Neural cell (in vitro differentiated cells): ENCODE results near the gene DSCAM. TPM values are rescaled to one million over a fixed set of nuclear protein-coding genes. Genes with fewer than 3 reads are reported as not detected.

Experiments
- H2AFZ ChIP-seq: fragments of 200-600, 300-800 bp; sonication (generic), shearing (Covaris generic); 2 replicates; pipeline ENCODE4 v1.6.0; 2014; ENCODE audit warnings: low read depth, mild to moderate bottlenecking, antibody characterized with exemption, low read length, moderate library complexity
- H3F3A ChIP-seq: fragments of 200-600 bp; shearing (Covaris generic); 2 replicates; pipeline ENCODE4 v1.6.1; 2016; ENCODE audit warnings: mild to moderate bottlenecking, moderate library complexity, mixed read lengths, antibody characterized with exemption, low read length; ENCODE audit not compliant: insufficient read depth, poor library complexity, severe bottlenecking
- H3K27ac ChIP-seq: fragments of 200-600, 300-800 bp; sonication (generic), shearing (Covaris generic); 2 replicates; pipeline ENCODE4 v1.5.1; 2014; ENCODE audit warnings: mild to moderate bottlenecking, low read length, moderate library complexity
- H3K27me3 ChIP-seq: fragments of 300-800, 200-600 bp; sonication (generic), shearing (Covaris generic); 2 replicates; pipeline ENCODE4 v1.6.0; 2014; ENCODE audit warnings: mild to moderate bottlenecking, low read depth, low read length, moderate library complexity; ENCODE audit not compliant: insufficient read depth
- H3K36me3 ChIP-seq: fragments of 300-800, 200-600 bp; sonication (generic), shearing (Covaris generic); 2 replicates; pipeline ENCODE4 v1.5.1; 2014; ENCODE audit warnings: mild to moderate bottlenecking, antibody characterized with exemption, low read length, moderate library complexity; ENCODE audit not compliant: insufficient read depth
- H3K4me2 ChIP-seq: fragments of 300-800, 200-600 bp; sonication (generic), shearing (Covaris generic); 2 replicates; pipeline ENCODE4 v1.6.0; 2014; ENCODE audit warnings: mild to moderate bottlenecking, low read length
- H3K4me3 ChIP-seq: fragments of 300-800, 200-600 bp; sonication (generic), shearing (Covaris generic); 2 replicates; pipeline ENCODE4 v1.5.1; 2014; ENCODE audit warnings: mild to moderate bottlenecking, low read length, moderate library complexity
- H3K79me2 ChIP-seq: fragments of 200-600 bp; shearing (Covaris generic); replicated peaks from 2 replicates; pipeline ENCODE4 v1.6.0; 2014; ENCODE audit warnings: mild to moderate bottlenecking, low read length, moderate library complexity; ENCODE audit not compliant: insufficient read depth
- H3K9ac ChIP-seq: fragments of 300-800, 200-600 bp; sonication (generic), shearing (Covaris generic); 2 replicates; pipeline ENCODE4 v1.6.1; 2016; ENCODE audit warnings: mild to moderate bottlenecking, low read length, mixed read lengths
- H3K9me2 ChIP-seq: fragments of 200-600 bp; shearing (Covaris generic); 2 replicates; pipeline ENCODE4 v1.6.1; 2016; ENCODE audit warnings: mild to moderate bottlenecking, low read length, mixed read lengths; ENCODE audit not compliant: insufficient read depth
- H3K9me3 ChIP-seq: fragments of 200-600, 300-800 bp; sonication (generic), shearing (Covaris generic); 2 replicates; pipeline ENCODE4 v1.6.1; 2016; ENCODE audit warnings: mild to moderate bottlenecking, mixed run types, low read length, moderate library complexity, mixed read lengths
- H4K20me1 ChIP-seq: fragments of 200-600 bp; shearing (Covaris generic); 2 replicates; pipeline ENCODE4 v1.6.1; 2016; ENCODE audit warnings: mild to moderate bottlenecking, mixed run types; ENCODE audit not compliant: insufficient read depth
- CTCF ChIP-seq: fragments of 450-650 bp; IDR thresholded peaks from 2 replicates; pipeline ENCODE4 v1.5.1; 2014; ENCODE audit warnings: antibody characterized with exemption, mild to moderate bottlenecking, moderate library complexity; ENCODE audit not compliant: poor library complexity, severe bottlenecking
- EP300 ChIP-seq: fragments of 450-650 bp; conservative IDR thresholded peaks from 2 replicates; pipeline ENCODE4 v1.6.1; 2014; ENCODE audit warnings: antibody characterized with exemption, mild to moderate bottlenecking, moderate library complexity; ENCODE audit not compliant: poor library complexity, severe bottlenecking
- EZH2 ChIP-seq: fragments of 200-600, 300-800 bp; shearing (Covaris generic), sonication (generic); IDR thresholded peaks from 2 replicates; pipeline ENCODE4 v1.6.1; 2014; ENCODE audit warnings: antibody characterized with exemption, low read length, borderline replicate concordance, mild to moderate bottlenecking; ENCODE audit not compliant: insufficient read depth, poor library complexity, severe bottlenecking
- MXI1 ChIP-seq: fragments of 450-650 bp; conservative IDR thresholded peaks from 2 replicates; pipeline ENCODE4 v1.6.1; 2014; ENCODE audit warnings: antibody characterized with exemption, mild to moderate bottlenecking; ENCODE audit not compliant: poor library complexity, severe bottlenecking
- POLR2AphosphoS5 ChIP-seq: IDR thresholded peaks from 2 replicates; pipeline ENCODE4 v1.6.1; 2012
- RAD21 ChIP-seq: fragments of 450-650 bp; conservative IDR thresholded peaks from 2 replicates; pipeline ENCODE4 v1.6.1; 2014; ENCODE audit warnings: antibody characterized with exemption, mild to moderate bottlenecking, moderate library complexity
- SMC3 ChIP-seq: fragments of 450-650 bp; conservative IDR thresholded peaks from 2 replicates; pipeline ENCODE4 v1.6.1; 2014; ENCODE audit warnings: antibody characterized with exemption, mild to moderate bottlenecking, moderate library complexity; ENCODE audit not compliant: poor library complexity
- TAF1 ChIP-seq: IDR thresholded peaks from 2 replicates; pipeline ENCODE4 v1.6.1; 2012; ENCODE audit warnings: low read depth
- polyA plus RNA-seq: library from polyadenylated mRNA; depleted of rRNA; stranded (reverse); fragments of >200 nt; gene quantifications from 2 replicates; pipeline ENCODE4 v1.2.3, GENCODE V29; 2014
- TF ChIP-seq, protein P1 (sequence below): IDR thresholded peaks from 2 replicates; pipeline ENCODE4 v1.6.1; 2012; ENCODE audit warnings: borderline replicate concordance

The DSCAM gene
- polyA plus RNA-seq, 1 donor from 2014 or later: 5.3 TPM

- Histone ChIP-seq H4K20me1 (no peaks in the 10 kb centered on the region), H2AFZ (no peak overlapping the region), H3K9me2 (no peaks in the 10 kb centered on the region), H3F3A (no peaks in the 10 kb centered on the region), H3K4me2 (no peak overlapping the region), H3K36me3 (no peaks in the 10 kb centered on the region), H3K27me3 (no peaks in the 10 kb centered on the region), H3K79me2 (no peaks in the 10 kb centered on the region), H3K9ac (no peak overlapping the region), H3K4me3 (no peak overlapping the region), H3K9me3 (no peaks in the 10 kb centered on the region), H3K27ac (no peak overlapping the region)
- TF ChIP-seq EZH2: no peak
- no peak for TF ChIP-seq CTCF
- TF ChIP-seq TAF1: no peak
- no peak for TF ChIP-seq SMC3
- TF ChIP-seq EP300: no peak
- TF ChIP-seq, protein P1, sequence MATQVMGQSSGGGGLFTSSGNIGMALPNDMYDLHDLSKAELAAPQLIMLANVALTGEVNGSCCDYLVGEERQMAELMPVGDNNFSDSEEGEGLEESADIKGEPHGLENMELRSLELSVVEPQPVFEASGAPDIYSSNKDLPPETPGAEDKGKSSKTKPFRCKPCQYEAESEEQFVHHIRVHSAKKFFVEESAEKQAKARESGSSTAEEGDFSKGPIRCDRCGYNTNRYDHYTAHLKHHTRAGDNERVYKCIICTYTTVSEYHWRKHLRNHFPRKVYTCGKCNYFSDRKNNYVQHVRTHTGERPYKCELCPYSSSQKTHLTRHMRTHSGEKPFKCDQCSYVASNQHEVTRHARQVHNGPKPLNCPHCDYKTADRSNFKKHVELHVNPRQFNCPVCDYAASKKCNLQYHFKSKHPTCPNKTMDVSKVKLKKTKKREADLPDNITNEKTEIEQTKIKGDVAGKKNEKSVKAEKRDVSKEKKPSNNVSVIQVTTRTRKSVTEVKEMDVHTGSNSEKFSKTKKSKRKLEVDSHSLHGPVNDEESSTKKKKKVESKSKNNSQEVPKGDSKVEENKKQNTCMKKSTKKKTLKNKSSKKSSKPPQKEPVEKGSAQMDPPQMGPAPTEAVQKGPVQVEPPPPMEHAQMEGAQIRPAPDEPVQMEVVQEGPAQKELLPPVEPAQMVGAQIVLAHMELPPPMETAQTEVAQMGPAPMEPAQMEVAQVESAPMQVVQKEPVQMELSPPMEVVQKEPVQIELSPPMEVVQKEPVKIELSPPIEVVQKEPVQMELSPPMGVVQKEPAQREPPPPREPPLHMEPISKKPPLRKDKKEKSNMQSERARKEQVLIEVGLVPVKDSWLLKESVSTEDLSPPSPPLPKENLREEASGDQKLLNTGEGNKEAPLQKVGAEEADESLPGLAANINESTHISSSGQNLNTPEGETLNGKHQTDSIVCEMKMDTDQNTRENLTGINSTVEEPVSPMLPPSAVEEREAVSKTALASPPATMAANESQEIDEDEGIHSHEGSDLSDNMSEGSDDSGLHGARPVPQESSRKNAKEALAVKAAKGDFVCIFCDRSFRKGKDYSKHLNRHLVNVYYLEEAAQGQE: no peak
Measured at GRCh38 chr21:40563900-40564299, 283.1 kb downstream of the DSCAM start.

DNA sequence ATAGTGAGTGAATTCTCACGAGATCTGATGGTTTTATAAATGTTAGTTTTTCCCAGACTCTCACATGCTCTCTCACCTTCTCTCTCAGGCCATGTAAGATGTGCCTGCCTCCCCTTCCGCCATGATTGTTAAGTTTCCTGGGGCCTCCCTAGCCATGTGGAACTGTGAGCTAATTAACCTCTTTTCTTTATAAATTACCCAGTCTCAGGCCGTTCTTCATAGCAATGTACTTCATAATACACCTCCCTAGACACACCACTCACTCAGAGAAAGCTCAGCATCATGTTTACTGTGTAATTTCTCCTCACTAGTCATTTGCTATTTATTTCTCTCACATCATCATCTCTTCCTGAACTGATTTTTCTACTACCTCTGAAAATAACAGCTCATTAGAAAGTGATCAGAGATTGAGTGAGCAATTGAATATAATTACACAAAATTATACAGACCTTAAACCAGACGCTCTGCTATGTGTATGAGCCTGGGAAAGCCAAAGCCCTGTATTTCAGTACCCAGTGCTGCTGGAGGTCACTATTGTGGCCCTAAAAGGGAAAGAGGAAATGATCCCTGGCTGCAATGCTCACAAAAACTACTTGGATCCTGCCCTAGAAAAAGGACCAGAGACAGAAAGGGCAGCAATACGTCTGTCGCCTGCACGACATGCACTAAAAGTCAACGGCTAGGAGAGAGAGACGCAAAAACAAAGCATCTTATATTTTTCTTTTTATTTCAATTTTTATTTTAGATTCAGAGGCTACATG lies 284.5 kb downstream of the DSCAM start:
- Histone ChIP-seq H3K4me3 (no peak overlapping the region), H3K4me2 (no peak overlapping the region), H4K20me1 (no peaks in the 10 kb centered on the region), H3K9me2 (no peaks in the 10 kb centered on the region), H3K36me3 (no peaks in the 10 kb centered on the region), H3K79me2 (no peaks in the 10 kb centered on the region), H3K27me3 (no peaks in the 10 kb centered on the region), H3K27ac (no peak overlapping the region), H2AFZ (no peak overlapping the region), H3K9ac (no peak overlapping the region), H3F3A (no peaks in the 10 kb centered on the region), H3K9me3 (no peaks in the 10 kb centered on the region)
- TF ChIP-seq, protein P1: no peak
- TF ChIP-seq EZH2 (no peak), SMC3 (no peak), POLR2AphosphoS5 (no peak), TAF1 (no peak), CTCF (no peak), MXI1 (no peak), RAD21 (no peak), EP300 (no peak)
